Measurements from ENCODE around the gene CACNG5. TPM values are rescaled to one million over a fixed set of nuclear protein-coding genes. Genes with fewer than 3 reads are reported as not detected.
"Not testable (repeated sequence)": the region's sequence is repeated elsewhere in the genome, so short reads cannot be mapped to it uniquely, and the experiment has no call there.

CACNG5 gene
- total RNA-seq, 2 experiments from 2014 or later = not detected

GRCh38 chr17:66884931-66885330, 50.0 kb downstream of the CACNG5 start:
- no peaks in the 10 kb centered on the region for H3K36me3 Mint-ChIP-seq (ENCODE audit: low read depth)
- CTCF ChIA-PET = no interaction called here
- no peaks in the 10 kb centered on the region for H3K4me1 Mint-ChIP-seq
- peaks cover 2% of the 10 kb centered on the region for H3K27me3 Mint-ChIP-seq
- DNase-seq = no peak
- H3K4me3 Mint-ChIP-seq = no peak overlapping the region
- POLR2A ChIA-PET = no interaction called here
- no peak overlapping the region for H3K27ac Mint-ChIP-seq
- H3K9me3 Mint-ChIP-seq = peaks cover 7% of the 10 kb centered on the region

GRCh38 chr17:66885417-66885816, 50.5 kb downstream of the CACNG5 start:
- Mint-ChIP-seq H3K9me3 (peaks cover 7% of the 10 kb centered on the region), H3K27me3 (peaks cover 2% of the 10 kb centered on the region), H3K4me1 (no peaks in the 10 kb centered on the region), H3K4me3 (no peak overlapping the region), H3K36me3 (ENCODE audit: low read depth) (no peaks in the 10 kb centered on the region), H3K27ac (no peak overlapping the region)
- POLR2A ChIA-PET = no interaction called here
- CTCF ChIA-PET = no interaction called here
- DNase-seq = no peak

- H3K27me3 Mint-ChIP-seq = peaks cover under 1% of the 10 kb centered on the region
- no peak overlapping the region for H3K27ac Mint-ChIP-seq
- no peaks in the 10 kb centered on the region for H3K36me3 Mint-ChIP-seq (ENCODE audit: low read depth)
- H3K4me3 Mint-ChIP-seq = no peak overlapping the region
- POLR2A ChIA-PET = no interaction called here
- H3K9me3 Mint-ChIP-seq = no peaks in the 10 kb centered on the region
- DNase-seq = no peak
- CTCF ChIA-PET = no interaction called here
- no peaks in the 10 kb centered on the region for H3K4me1 Mint-ChIP-seq
These were observed 54.7 kb downstream of the CACNG5 start for GRCh38 chr17:66889480-66890230.

GRCh38 chr17:66892246-66892645, 57.3 kb downstream of the CACNG5 start:
- no peak overlapping the region for H3K27ac Mint-ChIP-seq
- CTCF ChIA-PET = no interaction called here
- H3K27me3 Mint-ChIP-seq = peaks cover 10% of the 10 kb centered on the region
- DNase-seq = no peak
- H3K4me3 Mint-ChIP-seq = no peak overlapping the region
- POLR2A ChIA-PET = no interaction called here
- no peaks in the 10 kb centered on the region for H3K36me3 Mint-ChIP-seq (ENCODE audit: low read depth)
- no peaks in the 10 kb centered on the region for H3K4me1 Mint-ChIP-seq
- H3K9me3 Mint-ChIP-seq = no peaks in the 10 kb centered on the region

GRCh38 chr17:66893382-66893781, 58.5 kb downstream of the CACNG5 start:
- POLR2A ChIA-PET = no interaction called here
- H3K27me3 Mint-ChIP-seq = peaks cover 10% of the 10 kb centered on the region
- H3K4me1 Mint-ChIP-seq = no peaks in the 10 kb centered on the region
- no peak overlapping the region for H3K27ac Mint-ChIP-seq
- no peaks in the 10 kb centered on the region for H3K9me3 Mint-ChIP-seq
- DNase-seq = no peak
- no peak overlapping the region for H3K4me3 Mint-ChIP-seq
- no peaks in the 10 kb centered on the region for H3K36me3 Mint-ChIP-seq (ENCODE audit: low read depth)
- CTCF ChIA-PET = no interaction called here

GRCh38 chr17:66893863-66894262, 58.9 kb downstream of the CACNG5 start:
- no peaks in the 10 kb centered on the region for H3K9me3 Mint-ChIP-seq
- H3K27me3 Mint-ChIP-seq = peaks cover 10% of the 10 kb centered on the region
- ChIA-PET CTCF (no interaction called here), POLR2A (no interaction called here)
- no peak overlapping the region for H3K27ac Mint-ChIP-seq
- H3K4me3 Mint-ChIP-seq = no peak overlapping the region
- H3K36me3 Mint-ChIP-seq (ENCODE audit: low read depth) = no peaks in the 10 kb centered on the region
- DNase-seq = no peak
- no peaks in the 10 kb centered on the region for H3K4me1 Mint-ChIP-seq

- DNase-seq = no peak
- Mint-ChIP-seq H3K9me3 (no peaks in the 10 kb centered on the region), H3K36me3 (ENCODE audit: low read depth) (no peaks in the 10 kb centered on the region), H3K4me3 (no peak overlapping the region), H3K27ac (no peak overlapping the region), H3K27me3 (peaks cover 15% of the 10 kb centered on the region), H3K4me1 (no peaks in the 10 kb centered on the region)
- ChIA-PET CTCF (no interaction called here), POLR2A (no interaction called here)
These were observed 62.2 kb downstream of the CACNG5 start for GRCh38 chr17:66897141-66897540.

- Mint-ChIP-seq H3K9me3 (no peaks in the 10 kb centered on the region), H3K4me3 (no peak overlapping the region), H3K36me3 (ENCODE audit: low read depth) (no peaks in the 10 kb centered on the region), H3K27ac (no peak overlapping the region), H3K4me1 (no peaks in the 10 kb centered on the region), H3K27me3 (peaks cover 19% of the 10 kb centered on the region)
- DNase-seq = no peak
- ChIA-PET POLR2A (no interaction called here), CTCF (no interaction called here)
These were observed 63.6 kb downstream of the CACNG5 start for GRCh38 chr17:66898536-66898935.

- Mint-ChIP-seq H3K4me3 (no peak overlapping the region), H3K4me1 (no peaks in the 10 kb centered on the region), H3K36me3 (ENCODE audit: low read depth) (no peaks in the 10 kb centered on the region), H3K9me3 (no peaks in the 10 kb centered on the region), H3K27me3 (peaks cover 14% of the 10 kb centered on the region), H3K27ac (no peak overlapping the region)
- POLR2A ChIA-PET = no interaction called here
- CTCF ChIA-PET = interaction anchor here (0.6 to 1.8 kb wide), 4 partner anchors 9 to 700 kb away, joined by 3 to 6 read pairs (median 4); no protein-coding TSS in a partner anchor
- no peak for DNase-seq
These were observed 65.5 kb downstream of the CACNG5 start for GRCh38 chr17:66900126-66901010.

- H3K36me3 Mint-ChIP-seq (ENCODE audit: low read depth); H3K4me1 Mint-ChIP-seq; POLR2A ChIA-PET; H3K27ac Mint-ChIP-seq; CTCF ChIA-PET; DNase-seq; H3K9me3 Mint-ChIP-seq; H3K4me3 Mint-ChIP-seq: not testable (repeated sequence)
- peaks cover 14% of the 10 kb centered on the region for H3K27me3 Mint-ChIP-seq
These were observed 68.4 kb downstream of the CACNG5 start for GRCh38 chr17:66903296-66903695.

GRCh38 chr17:66903781-66904180, 68.9 kb downstream of the CACNG5 start:
- no peaks in the 10 kb centered on the region for H3K36me3 Mint-ChIP-seq (ENCODE audit: low read depth)
- ChIA-PET CTCF (no interaction called here), POLR2A (no interaction called here)

GRCh38 chr17:66904760-66905624, 70.1 kb downstream of the CACNG5 start:
- no peaks in the 10 kb centered on the region for H3K9me3 Mint-ChIP-seq
- no peaks in the 10 kb centered on the region for H3K36me3 Mint-ChIP-seq (ENCODE audit: low read depth)
- H3K4me3 Mint-ChIP-seq = no peak overlapping the region
- peaks cover 14% of the 10 kb centered on the region for H3K27me3 Mint-ChIP-seq
- H3K4me1 Mint-ChIP-seq = peaks cover 5% of the 10 kb centered on the region
- no peak for DNase-seq
- CTCF ChIA-PET = interaction anchor here (1.3 kb wide), 1 partner anchor 9 kb away, joined by 3 read pairs; no protein-coding TSS in a partner anchor
- H3K27ac Mint-ChIP-seq = no peak overlapping the region
- POLR2A ChIA-PET = no interaction called here

More at GRCh38 chr17:66903781-66904180, 68.9 kb downstream of the CACNG5 start:
- no peak for DNase-seq
- Mint-ChIP-seq H3K27me3 (peaks cover 14% of the 10 kb centered on the region), H3K27ac (no peak overlapping the region), H3K4me3 (no peak overlapping the region), H3K4me1 (peaks cover 5% of the 10 kb centered on the region), H3K9me3 (no peaks in the 10 kb centered on the region)

Measured in activated CD4-positive, alpha-beta memory T cell treated with anti-CD3 and anti-CD28 coated beads, Interleukin-2, amount 10 ng/mL, durations not matched to agents 7 days and 5 days (primary cell).